ENCODE results near the gene SPINK1.

DNA sequence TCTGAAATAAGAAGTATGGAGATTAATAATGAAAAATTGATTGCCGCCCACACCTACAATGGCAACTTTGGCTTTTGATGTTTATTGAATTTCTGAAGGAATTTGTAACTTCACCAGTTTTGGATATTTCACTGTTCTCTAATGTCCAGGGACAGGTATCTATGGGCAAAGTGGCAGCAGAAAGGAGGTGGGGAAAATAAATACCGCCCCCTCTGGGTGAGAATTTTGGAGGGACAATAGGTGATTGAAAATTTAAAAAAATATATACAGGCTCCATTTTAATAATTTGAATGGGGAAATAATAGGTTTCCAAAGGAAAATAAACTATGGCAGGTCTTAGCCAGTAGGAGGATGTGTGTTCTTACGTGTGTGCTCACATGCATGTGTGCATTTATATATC, 48.3 kb upstream of the SPINK1 start:
- TF ChIP-seq, protein P1, sequence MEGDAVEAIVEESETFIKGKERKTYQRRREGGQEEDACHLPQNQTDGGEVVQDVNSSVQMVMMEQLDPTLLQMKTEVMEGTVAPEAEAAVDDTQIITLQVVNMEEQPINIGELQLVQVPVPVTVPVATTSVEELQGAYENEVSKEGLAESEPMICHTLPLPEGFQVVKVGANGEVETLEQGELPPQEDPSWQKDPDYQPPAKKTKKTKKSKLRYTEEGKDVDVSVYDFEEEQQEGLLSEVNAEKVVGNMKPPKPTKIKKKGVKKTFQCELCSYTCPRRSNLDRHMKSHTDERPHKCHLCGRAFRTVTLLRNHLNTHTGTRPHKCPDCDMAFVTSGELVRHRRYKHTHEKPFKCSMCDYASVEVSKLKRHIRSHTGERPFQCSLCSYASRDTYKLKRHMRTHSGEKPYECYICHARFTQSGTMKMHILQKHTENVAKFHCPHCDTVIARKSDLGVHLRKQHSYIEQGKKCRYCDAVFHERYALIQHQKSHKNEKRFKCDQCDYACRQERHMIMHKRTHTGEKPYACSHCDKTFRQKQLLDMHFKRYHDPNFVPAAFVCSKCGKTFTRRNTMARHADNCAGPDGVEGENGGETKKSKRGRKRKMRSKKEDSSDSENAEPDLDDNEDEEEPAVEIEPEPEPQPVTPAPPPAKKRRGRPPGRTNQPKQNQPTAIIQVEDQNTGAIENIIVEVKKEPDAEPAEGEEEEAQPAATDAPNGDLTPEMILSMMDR (IDR thresholded peaks at IDR 0.05; ENCODE audit: poor library complexity, severe bottlenecking): no peak
- TF ChIP-seq SMC3 (conservative IDR thresholded peaks at IDR 0.05; ENCODE audit: poor library complexity) (no peak), POLR2AphosphoS5 (IDR thresholded peaks at IDR 0.05) (no peak), EP300 (conservative IDR thresholded peaks at IDR 0.05; ENCODE audit: poor library complexity, severe bottlenecking) (no peak)
- TF ChIP-seq, protein P2, sequence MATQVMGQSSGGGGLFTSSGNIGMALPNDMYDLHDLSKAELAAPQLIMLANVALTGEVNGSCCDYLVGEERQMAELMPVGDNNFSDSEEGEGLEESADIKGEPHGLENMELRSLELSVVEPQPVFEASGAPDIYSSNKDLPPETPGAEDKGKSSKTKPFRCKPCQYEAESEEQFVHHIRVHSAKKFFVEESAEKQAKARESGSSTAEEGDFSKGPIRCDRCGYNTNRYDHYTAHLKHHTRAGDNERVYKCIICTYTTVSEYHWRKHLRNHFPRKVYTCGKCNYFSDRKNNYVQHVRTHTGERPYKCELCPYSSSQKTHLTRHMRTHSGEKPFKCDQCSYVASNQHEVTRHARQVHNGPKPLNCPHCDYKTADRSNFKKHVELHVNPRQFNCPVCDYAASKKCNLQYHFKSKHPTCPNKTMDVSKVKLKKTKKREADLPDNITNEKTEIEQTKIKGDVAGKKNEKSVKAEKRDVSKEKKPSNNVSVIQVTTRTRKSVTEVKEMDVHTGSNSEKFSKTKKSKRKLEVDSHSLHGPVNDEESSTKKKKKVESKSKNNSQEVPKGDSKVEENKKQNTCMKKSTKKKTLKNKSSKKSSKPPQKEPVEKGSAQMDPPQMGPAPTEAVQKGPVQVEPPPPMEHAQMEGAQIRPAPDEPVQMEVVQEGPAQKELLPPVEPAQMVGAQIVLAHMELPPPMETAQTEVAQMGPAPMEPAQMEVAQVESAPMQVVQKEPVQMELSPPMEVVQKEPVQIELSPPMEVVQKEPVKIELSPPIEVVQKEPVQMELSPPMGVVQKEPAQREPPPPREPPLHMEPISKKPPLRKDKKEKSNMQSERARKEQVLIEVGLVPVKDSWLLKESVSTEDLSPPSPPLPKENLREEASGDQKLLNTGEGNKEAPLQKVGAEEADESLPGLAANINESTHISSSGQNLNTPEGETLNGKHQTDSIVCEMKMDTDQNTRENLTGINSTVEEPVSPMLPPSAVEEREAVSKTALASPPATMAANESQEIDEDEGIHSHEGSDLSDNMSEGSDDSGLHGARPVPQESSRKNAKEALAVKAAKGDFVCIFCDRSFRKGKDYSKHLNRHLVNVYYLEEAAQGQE (IDR thresholded peaks at IDR 0.05; ENCODE audit: borderline replicate concordance): no peak
